A549 (cell line): ENCODE data around the gene KDM4B. TPM values are rescaled to one million over a fixed set of nuclear protein-coding genes. Genes with fewer than 3 reads are reported as not detected.
A peak's percentile ranks its signal among the peaks of the same experiment; 100 is the strongest.

Experiments used
- ATAC-seq, 2 experiments: fragments of 200-7000 bp in 1 of 2; fragments of >200 bp in 1 of 2; cut with Nextera tagmentation in 1 of 2; cut with Tn5 transposase in 1 of 2; 3 replicates each; pipeline versions ENCODE4 v1.8.0 to v1.9.1; 2018 to 2020; ENCODE audit warnings: mild to moderate bottlenecking in 1 of 2, moderate library complexity in 1 of 2
- CTCF ChIA-PET: fragments of 300-600 bp; sonication (Branson Sonifier 250); formaldehyde crosslinking; extraction: SDS; loops from one replicate; lab custom pipeline; 2021; ENCODE audit warnings: antibody characterized with exemption, inconsistent platforms; lab: Yijun Ruan, JAX
- POLR2A ChIA-PET: fragments of 350-600 bp; formaldehyde crosslinking; extraction: SDS; loops from one replicate; lab custom pipeline; 2021; ENCODE audit warnings: antibody characterized with exemption, inconsistent platforms; lab: Yijun Ruan, JAX
- DNase-seq, 2 experiments: peaks; one replicate each; pipeline versions ENCODE4 v3.0.0 to v3.0.0-alpha.2; 2011 to 2016; ENCODE audit warnings: low read depth in 1 of 2, low spot score in 1 of 2
- FAIRE-seq: peaks from 2 replicates; lab custom pipeline; 2011; peaks lifted over from hg19 to GRCh38; lab: Jason Lieb, UNC
- H3K27ac ChIP-seq, 2 experiments: fragments of >200 bp; sonication (Bioruptor Twin); formaldehyde crosslinking; 3 replicates each; pipeline ENCODE4 v1.5.1; 2016 to 2017
- H3K4me1 ChIP-seq: fragments of >200 bp; sonication (Bioruptor Twin); formaldehyde crosslinking; 3 replicates; pipeline ENCODE4 v1.6.1; 2016
- H3K4me2 ChIP-seq: fragments of >200 bp; sonication (Bioruptor Twin); formaldehyde crosslinking; 3 replicates; pipeline ENCODE4 v1.6.1; 2016
- H3K4me3 ChIP-seq: fragments of >200 bp; sonication (Bioruptor Twin); formaldehyde crosslinking; 3 replicates; pipeline ENCODE4 v1.5.1; 2016
- H3K9me3 ChIP-seq: fragments of >200 bp; sonication (Bioruptor Twin); formaldehyde crosslinking; 3 replicates; pipeline ENCODE4 v1.6.1; 2016
- CBX2 ChIP-seq: fragments of 200-600 bp; sonication (generic); IDR thresholded peaks from 2 replicates; pipeline ENCODE4 v1.6.1; 2016; ENCODE audit warnings: low read depth, mild to moderate bottlenecking, borderline replicate concordance
- CEBPB ChIP-seq, 2 experiments: fragments of >200 bp in 1 of 2; sonication (Bioruptor Twin) in 1 of 2; formaldehyde crosslinking in 1 of 2; IDR thresholded peaks; 2 replicates each; pipeline ENCODE4 v1.6.1; 2012 to 2016
- CHD2 ChIP-seq: fragments of 150-350 bp; IDR thresholded peaks from 2 replicates; pipeline ENCODE4 v1.6.1; 2014; ENCODE audit warnings: low read length; ENCODE audit not compliant: partially characterized antibody
- EHF ChIP-seq: fragments of 250-450 bp; sonication (Bioruptor Pico); IDR thresholded peaks from 2 replicates; pipeline ENCODE4 v1.5.0; 2020; ENCODE audit warnings: mild to moderate bottlenecking
- ESRRA ChIP-seq: fragments of 150-350 bp; IDR thresholded peaks from 2 replicates; pipeline ENCODE4 v1.6.1; 2014; ENCODE audit warnings: mild to moderate bottlenecking, low read length, borderline replicate concordance
- FOSB ChIP-seq: fragments of 250-450 bp; sonication (Bioruptor Pico); IDR thresholded peaks from 2 replicates; pipeline ENCODE4 v1.5.0; 2020; ENCODE audit warnings: mild to moderate bottlenecking, moderate library complexity
- FOSL2 ChIP-seq, 2 experiments: fragments of 450-650 bp in 1 of 2; fragments of >200 bp in 1 of 2; sonication (Bioruptor Twin) in 1 of 2; formaldehyde crosslinking; IDR thresholded peaks; 2 replicates each; pipeline versions ENCODE4 v1.5.0 to v1.6.1; 2016 to 2020; ENCODE audit warnings: mild to moderate bottlenecking in 1 of 2, moderate library complexity in 1 of 2
- GATA3 ChIP-seq: IDR thresholded peaks from 2 replicates; pipeline ENCODE4 v1.6.1; 2012; ENCODE audit warnings: borderline replicate concordance
- HES2 ChIP-seq: fragments of >200 bp; sonication (Bioruptor Twin); formaldehyde crosslinking; IDR thresholded peaks from 2 replicates; pipeline ENCODE4 v1.6.1; 2016
- HEYL ChIP-seq: fragments of 250-450 bp; sonication (Bioruptor Pico); IDR thresholded peaks from 2 replicates; pipeline ENCODE4 v1.8.0; 2021; ENCODE audit warnings: mild to moderate bottlenecking, moderate library complexity
- HMGXB4 ChIP-seq: fragments of 250-450 bp; sonication (Bioruptor Pico); IDR thresholded peaks from 2 replicates; pipeline ENCODE4 v1.5.0; 2021; ENCODE audit warnings: mild to moderate bottlenecking, moderate library complexity, borderline replicate concordance
- HOXA7 ChIP-seq: fragments of 250-450 bp; sonication (Bioruptor Pico); IDR thresholded peaks from 2 replicates; pipeline ENCODE4 v1.5.0; 2020; ENCODE audit warnings: mild to moderate bottlenecking, moderate library complexity
- HOXB13 ChIP-seq: fragments of 250-450 bp; sonication (Bioruptor Pico); IDR thresholded peaks from 2 replicates; pipeline ENCODE4 v1.5.0; 2020; ENCODE audit warnings: low read depth, mild to moderate bottlenecking, moderate library complexity
- JUN ChIP-seq, 2 experiments: fragments of >200 bp; sonication (Bioruptor Twin); formaldehyde crosslinking; IDR thresholded peaks; 2 replicates in 1 of 2; 3 replicates in 1 of 2; pipeline ENCODE4 v1.6.1; 2016 to 2017
- JUNB ChIP-seq: fragments of >200 bp; sonication (Bioruptor Twin); formaldehyde crosslinking; IDR thresholded peaks from 2 replicates; pipeline ENCODE4 v1.6.1; 2016
- MAFK ChIP-seq: fragments of 450-650 bp; IDR thresholded peaks from 2 replicates; pipeline ENCODE4 v1.6.1; 2014; ENCODE audit not compliant: partially characterized antibody
- MAX ChIP-seq: IDR thresholded peaks from 2 replicates; pipeline ENCODE4 v1.6.1; 2012
- MYC ChIP-seq: IDR thresholded peaks from 2 replicates; pipeline ENCODE4 v1.6.1; 2012; ENCODE audit warnings: mild to moderate bottlenecking, inconsistent platforms, low read length, improper control_type of control experiment, borderline replicate concordance
- NFE2L2 ChIP-seq: fragments of 150-350 bp; conservative IDR thresholded peaks from 2 replicates; pipeline ENCODE4 v1.6.1; 2014; ENCODE audit warnings: low read length
- NPAS2 ChIP-seq: fragments of 250-450 bp; sonication (Bioruptor Pico); IDR thresholded peaks from 2 replicates; pipeline ENCODE4 v1.8.0; 2022; ENCODE audit warnings: mild to moderate bottlenecking, moderate library complexity, borderline replicate concordance
- NR3C1 ChIP-seq: fragments of >200 bp; sonication (Bioruptor Twin); formaldehyde crosslinking; IDR thresholded peaks from 3 replicates; pipeline ENCODE4 v1.6.1; 2017
- POLR2A ChIP-seq: IDR thresholded peaks from 2 replicates; pipeline ENCODE4 v1.6.1; 2012; ENCODE audit warnings: mild to moderate bottlenecking, low read length
- POLR2AphosphoS2 ChIP-seq: conservative IDR thresholded peaks from 2 replicates; pipeline ENCODE4 v1.6.1; 2012; ENCODE audit warnings: low read length, improper control_type of control experiment, inconsistent platforms
- RARB ChIP-seq: fragments of 250-450 bp; sonication (Bioruptor Pico); IDR thresholded peaks from 2 replicates; pipeline ENCODE4 v1.8.0; 2021; ENCODE audit warnings: mild to moderate bottlenecking, moderate library complexity
- RCOR1 ChIP-seq: fragments of 150-350 bp; IDR thresholded peaks from 2 replicates; pipeline ENCODE4 v1.6.1; 2014; ENCODE audit warnings: antibody characterized with exemption, low read length, low read depth
- RFX5 ChIP-seq: fragments of 450-650 bp; IDR thresholded peaks from 2 replicates; pipeline ENCODE4 v1.7.1; 2014; ENCODE audit warnings: antibody characterized with exemption, mild to moderate bottlenecking, moderate library complexity
- TP53 ChIP-seq: fragments of 250-450 bp; sonication (Bioruptor Pico); IDR thresholded peaks from 2 replicates; pipeline ENCODE4 v1.5.0; 2021; ENCODE audit warnings: mild to moderate bottlenecking, moderate library complexity
- USF2 ChIP-seq: fragments of 450-650 bp; IDR thresholded peaks from 2 replicates; pipeline ENCODE4 v1.6.1; 2014; ENCODE audit warnings: antibody characterized with exemption
- ZFP36 ChIP-seq: fragments of 450-650 bp; IDR thresholded peaks from 2 replicates; pipeline ENCODE4 v1.6.1; 2014; ENCODE audit warnings: borderline replicate concordance; ENCODE audit not compliant: partially characterized antibody
- ZSCAN20 ChIP-seq: fragments of 250-450 bp; sonication (Bioruptor Pico); IDR thresholded peaks from 2 replicates; pipeline ENCODE4 v1.8.0; 2022; ENCODE audit warnings: mild to moderate bottlenecking, moderate library complexity
- WGBS: methylation state at CpG from one replicate; pipeline ENCODE4 v1.1.6; 2017; ENCODE audit errors: missing lambda C conversion rate; 5-methylcytosine and 5-hydroxymethylcytosine counted together
- polyA plus RNA-seq, 4 experiments: library from polyadenylated mRNA; depleted of rRNA in 3 of 4; stranded (reverse); fragments of >200 nt; fragmentation: RNase III in 1 of 4; extraction: RNeasy Plus Mini Kit Qiagen cat#74134 plus additional on column Dnase treatment in 1 of 4; gene quantifications; 2 replicates in 3 of 4; 3 replicates in 1 of 4; pipeline ENCODE4 v1.2.3, GENCODE V29; 2011 to 2017

The KDM4B gene
- polyA plus RNA-seq, 2 of the 4 experiments (the other 2 are of a cell fraction), result 3.0 to 4.6 TPM

- 95% methylated on average over 21 of the region's 21 CpGs for WGBS
- CTCF ChIA-PET, result interaction anchor here (1.2 kb wide), 1 partner anchor 76 kb away, joined by 4 read pairs; no protein-coding TSS in a partner anchor
These were observed 155.4 kb downstream of the KDM4B start for GRCh38 chr19:5124111-5124855.

GRCh38 chr19:5125376-5125775 is 156.5 kb downstream of the KDM4B start:
- WGBS, result 100% methylated on average over 5 of the region's 17 CpGs
- DNase-seq (no peak), FAIRE-seq (no peak), ATAC-seq (no peak)
- ChIA-PET CTCF (interaction anchor here (1.2 kb wide), 1 partner anchor 77 kb away, joined by 4 read pairs; no protein-coding TSS in a partner anchor), POLR2A (no interaction called here)
- Histone ChIP-seq H3K9me3 (no peaks in the 10 kb centered on the region), H3K4me1 (no peaks in the 10 kb centered on the region), H3K27ac (no peak overlapping the region), H3K4me3 (no peak overlapping the region), H3K4me2 (no peak overlapping the region)
- TF ChIP-seq RFX5, result no peak
- TF ChIP-seq JUNB, result no peak
- no peak for TF ChIP-seq HOXB13 (CRISPR knock-in tag)
- no peak for TF ChIP-seq MYC
- no peak for TF ChIP-seq MAFK
- no peak for TF ChIP-seq FOSB (CRISPR knock-in tag)
- no peak for TF ChIP-seq USF2
- TF ChIP-seq FOSL2 (IDR thresholded peaks at IDR 0.05), result no peak
- TF ChIP-seq FOSL2 (CRISPR knock-in tag; IDR thresholded peaks at IDR 0.05), result no peak
- TF ChIP-seq NFE2L2, result no peak
- no peak for TF ChIP-seq HEYL (CRISPR knock-in tag)
- no peak for TF ChIP-seq ZSCAN20
- no peak for TF ChIP-seq ESRRA
- TF ChIP-seq CBX2, result no peak
- TF ChIP-seq EHF (CRISPR knock-in tag), result no peak
- no peak for TF ChIP-seq RCOR1
- TF ChIP-seq NPAS2 (CRISPR knock-in tag), result no peak

More at GRCh38 chr19:5124111-5124855, 155.4 kb downstream of the KDM4B start:
- H3K4me2 ChIP-seq, result no peak overlapping the region
- TF ChIP-seq MYC, result no peak
- 0 out of 4 replicates have a peak, but pooled peaks of 1 of the 2 experiments have one; percentile 10 for TF ChIP-seq CEBPB (IDR thresholded peaks at IDR 0.05)
- DNase-seq (no peak), ATAC-seq (no peak), FAIRE-seq (no peak)
- no peak overlapping the region for H3K4me3 ChIP-seq
- no peaks in the 10 kb centered on the region for H3K4me1 ChIP-seq
- POLR2A ChIA-PET, result no interaction called here
- H3K27ac ChIP-seq, result no peak overlapping the region
- no peaks in the 10 kb centered on the region for H3K9me3 ChIP-seq

GRCh38 chr19:5125797-5126497 is 157.0 kb downstream of the KDM4B start:
- Histone ChIP-seq H3K4me1 (no peaks in the 10 kb centered on the region), H3K27ac (no peak overlapping the region), H3K4me3 (no peak overlapping the region), H3K4me2 (no peak overlapping the region), H3K9me3 (no peaks in the 10 kb centered on the region)
- POLR2A ChIA-PET, result no interaction called here
- TF ChIP-seq USF2 (no peak), RARB (CRISPR knock-in tag) (no peak), ZFP36 (no peak), POLR2A (no peak), GATA3 (no peak), HMGXB4 (CRISPR knock-in tag) (no peak), POLR2AphosphoS2 (no peak), JUNB (no peak), JUN (IDR thresholded peaks at IDR 0.05) (no peak), MAX (no peak), NR3C1 (no peak), CHD2 (no peak), HES2 (no peak), TP53 (CRISPR knock-in tag) (no peak), CBX2 (no peak), HOXB13 (CRISPR knock-in tag) (no peak), NFE2L2 (no peak), HOXA7 (CRISPR knock-in tag) (no peak)
- DNase-seq (no peak), FAIRE-seq (no peak), ATAC-seq (no peak)
- CTCF ChIA-PET, result no interaction called here
- 87% methylated on average over 11 of the region's 21 CpGs for WGBS
